ENCODE data around the gene ZNF416.

- TF ChIP-seq, protein P1, sequence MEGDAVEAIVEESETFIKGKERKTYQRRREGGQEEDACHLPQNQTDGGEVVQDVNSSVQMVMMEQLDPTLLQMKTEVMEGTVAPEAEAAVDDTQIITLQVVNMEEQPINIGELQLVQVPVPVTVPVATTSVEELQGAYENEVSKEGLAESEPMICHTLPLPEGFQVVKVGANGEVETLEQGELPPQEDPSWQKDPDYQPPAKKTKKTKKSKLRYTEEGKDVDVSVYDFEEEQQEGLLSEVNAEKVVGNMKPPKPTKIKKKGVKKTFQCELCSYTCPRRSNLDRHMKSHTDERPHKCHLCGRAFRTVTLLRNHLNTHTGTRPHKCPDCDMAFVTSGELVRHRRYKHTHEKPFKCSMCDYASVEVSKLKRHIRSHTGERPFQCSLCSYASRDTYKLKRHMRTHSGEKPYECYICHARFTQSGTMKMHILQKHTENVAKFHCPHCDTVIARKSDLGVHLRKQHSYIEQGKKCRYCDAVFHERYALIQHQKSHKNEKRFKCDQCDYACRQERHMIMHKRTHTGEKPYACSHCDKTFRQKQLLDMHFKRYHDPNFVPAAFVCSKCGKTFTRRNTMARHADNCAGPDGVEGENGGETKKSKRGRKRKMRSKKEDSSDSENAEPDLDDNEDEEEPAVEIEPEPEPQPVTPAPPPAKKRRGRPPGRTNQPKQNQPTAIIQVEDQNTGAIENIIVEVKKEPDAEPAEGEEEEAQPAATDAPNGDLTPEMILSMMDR (IDR thresholded peaks at IDR 0.05): no peak
- TF ChIP-seq POLR2A (IDR thresholded peaks at IDR 0.05): no peak
Observed at GRCh38 chr19:57606931-57607330, 28.2 kb upstream of the ZNF416 start.
